GM23338 (cell line): ENCODE results near the gene PIK3C2A. TPM values are rescaled to one million over a fixed set of nuclear protein-coding genes. Genes with fewer than 3 reads are reported as not detected.

ENCODE experiments used
- ATAC-seq: fragments of 200-7000 bp; cut with Tn5 transposase; 3 replicates; pipeline ENCODE4 v1.9.1; 2020
- DNase-seq: peaks from one replicate; pipeline ENCODE4 v3.0.0-alpha.2; 2015; ENCODE audit warnings: low spot score
- H2AFZ ChIP-seq: fragments of 200-600 bp; sonication (generic); 2 replicates; pipeline ENCODE4 v1.8.0; 2016; ENCODE audit warnings: antibody characterized with exemption, mild to moderate bottlenecking, moderate library complexity
- H3F3A ChIP-seq: fragments of 200-600 bp; sonication (generic); replicated peaks from 2 replicates; pipeline ENCODE4 v1.8.0; 2017; ENCODE audit warnings: antibody characterized with exemption, mixed run types, low read depth
- H3K27ac ChIP-seq: fragments of 200-600 bp; sonication (generic); 2 replicates; pipeline ENCODE4 v1.6.1; 2016; ENCODE audit warnings: low read depth
- H3K27me3 ChIP-seq: fragments of 200-600 bp; sonication (generic); 2 replicates; pipeline ENCODE4 v1.8.0; 2016; ENCODE audit warnings: mild to moderate bottlenecking, mixed run types, moderate library complexity; ENCODE audit not compliant: insufficient read depth
- H3K36me3 ChIP-seq: fragments of 200-600 bp; sonication (generic); 2 replicates; pipeline ENCODE4 v1.8.0; 2016; ENCODE audit warnings: mild to moderate bottlenecking; ENCODE audit not compliant: insufficient read depth
- H3K4me1 ChIP-seq: fragments of 200-600 bp; sonication (generic); 2 replicates; pipeline ENCODE4 v1.8.0; 2016; ENCODE audit warnings: mild to moderate bottlenecking, moderate library complexity; ENCODE audit not compliant: insufficient read depth
- H3K4me2 ChIP-seq: fragments of 200-600 bp; sonication (generic); 2 replicates; pipeline ENCODE4 v1.7.1; 2017; ENCODE audit warnings: mixed run types
- H3K4me3 ChIP-seq: fragments of 200-600 bp; sonication (generic); 2 replicates; pipeline ENCODE4 v1.6.1; 2016; ENCODE audit warnings: mixed run types
- H3K79me2 ChIP-seq: fragments of 200-600 bp; sonication (generic); replicated peaks from 2 replicates; pipeline ENCODE4 v1.8.0; 2017; ENCODE audit warnings: mild to moderate bottlenecking; ENCODE audit not compliant: insufficient read depth
- H3K9me2 ChIP-seq: fragments of 200-600 bp; sonication (generic); 2 replicates; pipeline ENCODE4 v1.8.0; 2017; ENCODE audit not compliant: insufficient read depth
- H4K20me1 ChIP-seq: fragments of 200-600 bp; sonication (generic); replicated peaks from 2 replicates; pipeline ENCODE4 v1.8.0; 2017; ENCODE audit warnings: mild to moderate bottlenecking; ENCODE audit not compliant: insufficient read depth
- H3K27ac Mint-ChIP-seq: 2 replicates; pipeline ENCODE4 v1.8.0; 2020; ENCODE audit warnings: inconsistent platforms, mild to moderate bottlenecking, moderate library complexity, mixed read lengths
- H3K27me3 Mint-ChIP-seq: 3 replicates; pipeline ENCODE4 v1.8.0; 2022; ENCODE audit warnings: low read depth, mild to moderate bottlenecking, moderate library complexity, mixed read lengths, inconsistent platforms; ENCODE audit not compliant: insufficient read depth, poor library complexity
- H3K36me3 Mint-ChIP-seq: 3 replicates; pipeline ENCODE4 v1.8.0; 2021; ENCODE audit warnings: low read depth, mild to moderate bottlenecking, inconsistent platforms, moderate library complexity, mixed read lengths
- H3K4me1 Mint-ChIP-seq: 3 replicates; pipeline ENCODE4 v1.8.0; 2020; ENCODE audit warnings: mild to moderate bottlenecking, inconsistent platforms, mixed read lengths
- H3K4me3 Mint-ChIP-seq: 3 replicates; pipeline ENCODE4 v1.8.0; 2021; ENCODE audit warnings: moderate library complexity, mild to moderate bottlenecking, inconsistent platforms, mixed read lengths
- H3K9me3 Mint-ChIP-seq: 3 replicates; pipeline ENCODE4 v1.8.0; 2020; ENCODE audit warnings: moderate library complexity, mild to moderate bottlenecking, inconsistent platforms, mixed read lengths
- CREB1 ChIP-seq: fragments of 250-450 bp; sonication (Bioruptor Pico); IDR thresholded peaks from 2 replicates; pipeline ENCODE4 v1.5.0; 2020; ENCODE audit warnings: low read depth, mild to moderate bottlenecking, moderate library complexity
- CTCF ChIP-seq, 2 experiments: fragments of 200-600 bp in 1 of 2; sonication (generic) in 1 of 2; conservative IDR thresholded peaks; 2 replicates each; pipeline versions ENCODE4 v1.5.1 to v1.6.1; 2016 to 2017; ENCODE audit warnings: antibody characterized with exemption in 2 of 2, low read depth in 2 of 2, mild to moderate bottlenecking in 2 of 2, moderate library complexity in 1 of 2
- ETS1 ChIP-seq: IDR thresholded peaks from 2 replicates; pipeline ENCODE4 v1.6.1; 2016; ENCODE audit warnings: antibody characterized with exemption
- EZH2 ChIP-seq: fragments of 200-600 bp; sonication (generic); IDR thresholded peaks from one replicate; pipeline ENCODE4 v1.8.0; 2017; ENCODE audit warnings: antibody characterized with exemption, mild to moderate bottlenecking, low read depth; ENCODE audit not compliant: unreplicated experiment
- JUNB ChIP-seq: IDR thresholded peaks from one replicate; pipeline ENCODE4 v1.6.1; 2016; ENCODE audit warnings: antibody characterized with exemption; ENCODE audit not compliant: unreplicated experiment
- NANOG ChIP-seq: IDR thresholded peaks from 2 replicates; pipeline ENCODE4 v1.6.1; 2016; ENCODE audit warnings: antibody characterized with exemption, borderline replicate concordance
- POLR2AphosphoS5 ChIP-seq: IDR thresholded peaks from 2 replicates; pipeline ENCODE4 v1.6.1; 2016; ENCODE audit warnings: antibody characterized with exemption, low read depth
- REST ChIP-seq: IDR thresholded peaks from one replicate; pipeline ENCODE4 v1.6.1; 2018; ENCODE audit warnings: antibody characterized with exemption; ENCODE audit not compliant: unreplicated experiment
- STAT1 ChIP-seq: IDR thresholded peaks from one replicate; pipeline ENCODE4 v1.6.1; 2016; ENCODE audit warnings: antibody characterized with exemption; ENCODE audit not compliant: unreplicated experiment
- ZNF114 ChIP-seq: fragments of 250-450 bp; sonication (Bioruptor Pico); IDR thresholded peaks from 2 replicates; pipeline ENCODE4 v1.5.0; 2020; ENCODE audit warnings: mild to moderate bottlenecking, moderate library complexity
- ZNF462 ChIP-seq: fragments of 250-450 bp; sonication (Bioruptor Pico); IDR thresholded peaks from 2 replicates; pipeline ENCODE4 v1.5.0; 2020; ENCODE audit warnings: mild to moderate bottlenecking, moderate library complexity
- polyA plus RNA-seq: library from polyadenylated mRNA; unstranded; fragments of >200 nt; fragmentation: Nextera tagmentation; extraction: Ambion mirVana; gene quantifications from 2 replicates; pipeline ENCODE4 v1.2.1, GENCODE V29; 2016
- total RNA-seq: library from RNA; depleted of rRNA; stranded (reverse); fragments of >200 nt; shearing (Covaris generic); gene quantifications from 2 replicates; pipeline ENCODE4 v1.2.3, GENCODE V29; 2014

Gene PIK3C2A
- total and polyA plus RNA-seq, 2 experiments from 2014 or later, result 45.8 to 123 TPM

- Histone ChIP-seq H3F3A (no peaks in the 10 kb centered on the region), H3K36me3 (no peaks in the 10 kb centered on the region), H3K27ac (no peak overlapping the region), H3K79me2 (no peaks in the 10 kb centered on the region), H2AFZ (no peak overlapping the region), H3K9me2 (no peaks in the 10 kb centered on the region), H4K20me1 (no peaks in the 10 kb centered on the region), H3K4me1 (no peaks in the 10 kb centered on the region), H3K4me3 (no peak overlapping the region), H3K4me2 (no peak overlapping the region), H3K27me3 (no peaks in the 10 kb centered on the region)
- DNase-seq (no peak), ATAC-seq (no peak)
- Mint-ChIP-seq H3K4me3 (no peak overlapping the region), H3K36me3 (no peaks in the 10 kb centered on the region), H3K27me3 (no peaks in the 10 kb centered on the region), H3K9me3 (no peaks in the 10 kb centered on the region), H3K4me1 (no peaks in the 10 kb centered on the region), H3K27ac (no peak overlapping the region)
- TF ChIP-seq NANOG (no peak), CTCF (conservative IDR thresholded peaks at IDR 0.05; ENCODE audit: low read depth in 2 of 2) (no peak), CREB1 (CRISPR knock-in tag) (no peak), ETS1 (no peak), JUNB (no peak), EZH2 (no peak), ZNF114 (no peak), ZNF462 (no peak), STAT1 (no peak), POLR2AphosphoS5 (no peak), REST (no peak)
Observed at GRCh38 chr11:17229481-17230152, 21.8 kb upstream of the PIK3C2A start.
